ENCODE results near the gene KIF1C.

KIF1C gene

DNA sequence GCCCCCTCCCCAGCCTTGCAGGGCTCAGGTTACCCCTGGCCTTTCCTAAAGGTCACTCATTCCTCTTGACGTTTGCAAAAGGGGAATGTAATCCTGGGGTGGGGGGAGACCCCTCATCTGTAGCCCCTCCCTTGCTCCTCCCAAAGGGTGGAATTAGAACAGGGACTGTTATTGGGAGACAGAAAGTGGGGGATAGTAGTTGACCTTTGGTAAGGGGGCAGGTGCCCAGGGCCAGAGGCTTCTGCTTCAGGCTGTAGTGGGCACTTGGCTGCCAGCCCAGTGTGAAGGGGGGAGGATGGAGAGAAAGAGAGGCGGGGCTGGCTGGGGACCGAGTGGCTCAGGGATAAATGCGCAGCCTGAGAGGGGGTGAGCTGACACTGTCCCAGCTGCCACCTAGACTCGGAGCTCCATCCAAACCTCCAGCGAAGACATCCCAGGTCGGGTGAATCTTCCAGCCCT lies 47.0 kb upstream of the KIF1C start, which contains the start of gene ENO3:
ENO3 (plus strand) TSS at position 374 of the 459 bp plus-strand sequence. CDS start 711 bp downstream, outside the sequence.
- Histone ChIP-seq H3K36me3 (ENCODE audit: control insufficient read depth, insufficient read depth, low read length) (peaks cover 10% of the 10 kb centered on the region), H3K9ac (ENCODE audit: low read length) (peak within 1 kb of the TSS; percentile 97), H3K23ac (ENCODE audit: low read length) (peak within 1 kb of the TSS; percentile 94), H3K56ac (ENCODE audit: low read length) (peak within 1 kb of the TSS; percentile 98), H2AK5ac (ENCODE audit: low read length) (peak within 1 kb of the TSS; percentile 82), H2BK120ac (ENCODE audit: low read depth, low read length) (peak within 1 kb of the TSS; percentile 62), H3K79me2 (ENCODE audit: control insufficient read depth, insufficient read depth, low read length) (peaks cover 24% of the 10 kb centered on the region), H3K4me3 (ENCODE audit: low read length) (peak within 1 kb of the TSS; percentile 72), H3K27ac (ENCODE audit: low read depth, low read length) (peak within 1 kb of the TSS; percentile 99), H2BK15ac (replicated peaks; ENCODE audit: low read depth) (peak within 1 kb of the TSS; percentile 20), H3K18ac (ENCODE audit: low read length) (peak within 1 kb of the TSS; percentile 99), H4K8ac (ENCODE audit: low read depth, low read length) (peak within 1 kb of the TSS; percentile 77), H3K27me3 (ENCODE audit: insufficient read depth, low read length, poor library complexity) (no peaks in the 10 kb centered on the region), H3K4ac (ENCODE audit: low read depth, low read length) (peak within 1 kb of the TSS; percentile 99), H3K4me2 (ENCODE audit: low read length) (peak within 1 kb of the TSS; percentile 95), H2BK5ac (ENCODE audit: low read length) (peak within 1 kb of the TSS; percentile 96), H3K4me1 (ENCODE audit: control insufficient read depth, low read depth, low read length) (peaks cover 15% of the 10 kb centered on the region), H4K5ac (ENCODE audit: low read length) (no peak within 1 kb of the TSS), H3K79me1 (ENCODE audit: low read length) (peaks cover 4% of the 10 kb centered on the region)
- peak; percentile 35 for DNase-seq
- no CpG with 5 or more reads among the region's 7 CpGs for WGBS (ENCODE audit: extremely low coverage, insufficient coverage, low lambda C conversion rate)

- H3K27me3 ChIP-seq (ENCODE audit: insufficient read depth, low read length, poor library complexity): no peaks in the 10 kb centered on the region
- peaks cover 17% of the 10 kb centered on the region for H3K79me2 ChIP-seq (ENCODE audit: control insufficient read depth, insufficient read depth, low read length)
- peak overlapping the region; percentile 78 for H2AK5ac ChIP-seq (ENCODE audit: low read length)
- peak overlapping the region; percentile 97 for H3K9ac ChIP-seq (ENCODE audit: low read length)
- peak overlapping the region; percentile 98 for H3K56ac ChIP-seq (ENCODE audit: low read length)
- no peak overlapping the region for H3K23ac ChIP-seq (ENCODE audit: low read length)
- H2BK120ac ChIP-seq (ENCODE audit: low read depth, low read length): peak overlapping the region; percentile 18
- peak overlapping the region; percentile 95 for H3K4me2 ChIP-seq (ENCODE audit: low read length)
- peak overlapping the region; percentile 20 for H2BK15ac ChIP-seq (replicated peaks; ENCODE audit: low read depth)
- no peak overlapping the region for H3K4me3 ChIP-seq (ENCODE audit: low read length)
- peak; percentile 54 for DNase-seq
- peak overlapping the region; percentile 99 for H3K27ac ChIP-seq (ENCODE audit: low read depth, low read length)
- H4K8ac ChIP-seq (ENCODE audit: low read depth, low read length): no peak overlapping the region
- H3K18ac ChIP-seq (ENCODE audit: low read length): peak overlapping the region; percentile 65
- peak overlapping the region; percentile 56 for H2BK5ac ChIP-seq (ENCODE audit: low read length)
- no peak overlapping the region for H4K5ac ChIP-seq (ENCODE audit: low read length)
- H3K4ac ChIP-seq (ENCODE audit: low read depth, low read length): peak overlapping the region; percentile 71
- peaks cover 11% of the 10 kb centered on the region for H3K4me1 ChIP-seq (ENCODE audit: control insufficient read depth, low read depth, low read length)
- H3K79me1 ChIP-seq (ENCODE audit: low read length): peaks cover 2% of the 10 kb centered on the region
- peaks cover 4% of the 10 kb centered on the region for H3K36me3 ChIP-seq (ENCODE audit: control insufficient read depth, insufficient read depth, low read length)
- no CpG with 5 or more reads among the region's 3 CpGs for WGBS (ENCODE audit: extremely low coverage, insufficient coverage, low lambda C conversion rate)
Measured at GRCh38 chr17:4951486-4951885, 46.3 kb upstream of the KIF1C start.

DNA sequence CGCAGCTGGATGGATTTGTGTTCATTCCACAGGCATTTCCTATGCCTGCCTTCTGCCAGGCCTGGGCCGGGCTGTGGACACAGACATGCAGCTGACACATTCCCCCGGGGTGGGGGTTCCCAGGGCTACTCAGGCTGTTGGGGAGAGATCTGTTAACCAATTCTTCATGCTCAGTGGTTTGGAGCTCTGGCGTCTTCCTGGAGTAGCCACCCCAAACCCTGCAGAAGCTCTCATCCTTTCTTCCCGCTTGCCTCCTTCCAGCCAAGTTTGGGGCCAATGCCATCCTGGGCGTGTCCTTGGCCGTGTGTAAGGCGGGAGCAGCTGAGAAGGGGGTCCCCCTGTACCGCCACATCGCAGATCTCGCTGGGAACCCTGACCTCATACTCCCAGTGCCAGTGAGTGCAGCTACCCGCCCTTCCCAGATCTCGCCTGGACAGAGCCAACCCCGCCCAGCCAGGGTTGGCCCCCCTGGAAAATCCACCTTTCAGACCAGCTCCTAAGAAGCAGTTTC lies 44.2 kb upstream of the KIF1C start:
- H3K4ac ChIP-seq (ENCODE audit: low read depth, low read length): no peak overlapping the region
- WGBS (ENCODE audit: extremely low coverage, insufficient coverage, low lambda C conversion rate): no CpG with 5 or more reads among the region's 14 CpGs
- H3K9ac ChIP-seq (ENCODE audit: low read length): no peak overlapping the region
- no peak overlapping the region for H3K56ac ChIP-seq (ENCODE audit: low read length)
- peaks cover 2% of the 10 kb centered on the region for H3K79me1 ChIP-seq (ENCODE audit: low read length)
- H3K4me3 ChIP-seq (ENCODE audit: low read length): no peak overlapping the region
- no peak overlapping the region for H2AK5ac ChIP-seq (ENCODE audit: low read length)
- no peak overlapping the region for H3K4me2 ChIP-seq (ENCODE audit: low read length)
- H3K27me3 ChIP-seq (ENCODE audit: insufficient read depth, low read length, poor library complexity): no peaks in the 10 kb centered on the region
- no peak overlapping the region for H3K23ac ChIP-seq (ENCODE audit: low read length)
- no peak overlapping the region for H2BK120ac ChIP-seq (ENCODE audit: low read depth, low read length)
- no peak overlapping the region for H2BK5ac ChIP-seq (ENCODE audit: low read length)
- no peak for DNase-seq
- H2BK15ac ChIP-seq (replicated peaks; ENCODE audit: low read depth): no peak overlapping the region
- no peak overlapping the region for H3K27ac ChIP-seq (ENCODE audit: low read depth, low read length)
- H4K8ac ChIP-seq (ENCODE audit: low read depth, low read length): no peak overlapping the region
- H4K5ac ChIP-seq (ENCODE audit: low read length): no peak overlapping the region
- H3K36me3 ChIP-seq (ENCODE audit: control insufficient read depth, insufficient read depth, low read length): no peaks in the 10 kb centered on the region
- no peak overlapping the region for H3K18ac ChIP-seq (ENCODE audit: low read length)
- no peaks in the 10 kb centered on the region for H3K79me2 ChIP-seq (ENCODE audit: control insufficient read depth, insufficient read depth, low read length)
- peaks cover 11% of the 10 kb centered on the region for H3K4me1 ChIP-seq (ENCODE audit: control insufficient read depth, low read depth, low read length)

DNA sequence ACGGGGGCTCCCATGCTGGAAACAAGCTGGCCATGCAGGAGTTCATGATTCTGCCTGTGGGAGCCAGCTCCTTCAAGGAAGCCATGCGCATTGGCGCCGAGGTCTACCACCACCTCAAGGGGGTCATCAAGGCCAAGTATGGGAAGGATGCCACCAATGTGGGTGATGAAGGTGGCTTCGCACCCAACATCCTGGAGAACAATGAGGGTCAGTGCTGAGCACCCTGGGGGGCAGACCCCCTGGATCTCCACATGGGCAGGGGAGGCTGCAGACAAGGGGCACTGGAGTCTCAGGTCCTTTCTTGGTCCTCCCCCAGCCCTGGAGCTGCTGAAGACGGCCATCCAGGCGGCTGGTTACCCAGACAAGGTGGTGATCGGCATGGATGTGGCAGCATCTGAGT lies 42.7 kb upstream of the KIF1C start:
- Histone ChIP-seq H3K18ac (ENCODE audit: low read length) (no peak overlapping the region), H3K79me1 (ENCODE audit: low read length) (peaks cover 2% of the 10 kb centered on the region), H2BK15ac (replicated peaks; ENCODE audit: low read depth) (no peak overlapping the region), H4K5ac (ENCODE audit: low read length) (no peak overlapping the region), H3K23ac (ENCODE audit: low read length) (no peak overlapping the region), H3K27me3 (ENCODE audit: insufficient read depth, low read length, poor library complexity) (no peaks in the 10 kb centered on the region), H3K56ac (ENCODE audit: low read length) (no peak overlapping the region), H3K79me2 (ENCODE audit: control insufficient read depth, insufficient read depth, low read length) (no peaks in the 10 kb centered on the region), H3K4me2 (ENCODE audit: low read length) (no peak overlapping the region), H3K27ac (ENCODE audit: low read depth, low read length) (no peak overlapping the region), H4K8ac (ENCODE audit: low read depth, low read length) (no peak overlapping the region), H3K4me3 (ENCODE audit: low read length) (no peak overlapping the region), H2BK5ac (ENCODE audit: low read length) (no peak overlapping the region), H2AK5ac (ENCODE audit: low read length) (no peak overlapping the region), H3K9ac (ENCODE audit: low read length) (no peak overlapping the region), H3K36me3 (ENCODE audit: control insufficient read depth, insufficient read depth, low read length) (peaks cover 4% of the 10 kb centered on the region), H3K4me1 (ENCODE audit: control insufficient read depth, low read depth, low read length) (peaks cover 11% of the 10 kb centered on the region), H3K4ac (ENCODE audit: low read depth, low read length) (no peak overlapping the region), H2BK120ac (ENCODE audit: low read depth, low read length) (no peak overlapping the region)
- DNase-seq: no peak
- no CpG with 5 or more reads among the region's 8 CpGs for WGBS (ENCODE audit: extremely low coverage, insufficient coverage, low lambda C conversion rate)

GRCh38 chr17:4956493-4957061 lies 41.2 kb upstream of the KIF1C start:
- H3K36me3 ChIP-seq (ENCODE audit: control insufficient read depth, insufficient read depth, low read length): peaks cover 4% of the 10 kb centered on the region
- no peak overlapping the region for H3K4me2 ChIP-seq (ENCODE audit: low read length)
- peaks cover 3% of the 10 kb centered on the region for H3K4me1 ChIP-seq (ENCODE audit: control insufficient read depth, low read depth, low read length)
- peak; percentile 58 for DNase-seq
- no peak overlapping the region for H3K4me3 ChIP-seq (ENCODE audit: low read length)
- H3K23ac ChIP-seq (ENCODE audit: low read length): no peak overlapping the region
- no peaks in the 10 kb centered on the region for H3K79me1 ChIP-seq (ENCODE audit: low read length)
- H2AK5ac ChIP-seq (ENCODE audit: low read length): no peak overlapping the region
- no peak overlapping the region for H3K4ac ChIP-seq (ENCODE audit: low read depth, low read length)
- H2BK120ac ChIP-seq (ENCODE audit: low read depth, low read length): no peak overlapping the region
- H3K27me3 ChIP-seq (ENCODE audit: insufficient read depth, low read length, poor library complexity): no peaks in the 10 kb centered on the region
- WGBS (ENCODE audit: extremely low coverage, insufficient coverage, low lambda C conversion rate): no CpG with 5 or more reads among the region's 10 CpGs
- no peak overlapping the region for H4K5ac ChIP-seq (ENCODE audit: low read length)
- H2BK15ac ChIP-seq (replicated peaks; ENCODE audit: low read depth): no peak overlapping the region
- H3K27ac ChIP-seq (ENCODE audit: low read depth, low read length): no peak overlapping the region
- no peak overlapping the region for H4K8ac ChIP-seq (ENCODE audit: low read depth, low read length)
- H3K18ac ChIP-seq (ENCODE audit: low read length): no peak overlapping the region
- H2BK5ac ChIP-seq (ENCODE audit: low read length): no peak overlapping the region
- no peaks in the 10 kb centered on the region for H3K79me2 ChIP-seq (ENCODE audit: control insufficient read depth, insufficient read depth, low read length)
- H3K56ac ChIP-seq (ENCODE audit: low read length): no peak overlapping the region
- H3K9ac ChIP-seq (ENCODE audit: low read length): no peak overlapping the region
